Fibroblast of mammary gland (primary cell): ENCODE results near the gene NINJ2.
"Not testable (repeated sequence)": the region's sequence is repeated elsewhere in the genome, so short reads cannot be mapped to it uniquely, and the experiment has no call there.

ENCODE experiments used
- DNase-seq: peaks from one replicate; pipeline ENCODE4 v3.0.0-alpha.2; 2010; ENCODE audit warnings: low read depth
- H3K4me3 ChIP-seq: 2 replicates; pipeline ENCODE4 v1.5.1; 2011; ENCODE audit warnings: low read depth, mild to moderate bottlenecking, low read length, moderate library complexity; ENCODE audit not compliant: control insufficient read depth
- TF ChIP-seq, protein P1 (sequence below): conservative IDR thresholded peaks from 2 replicates; pipeline ENCODE4 v1.5.1; 2011; ENCODE audit warnings: low read depth, low read length, inconsistent platforms; ENCODE audit not compliant: control insufficient read depth, insufficient read depth

Gene NINJ2

DNA sequence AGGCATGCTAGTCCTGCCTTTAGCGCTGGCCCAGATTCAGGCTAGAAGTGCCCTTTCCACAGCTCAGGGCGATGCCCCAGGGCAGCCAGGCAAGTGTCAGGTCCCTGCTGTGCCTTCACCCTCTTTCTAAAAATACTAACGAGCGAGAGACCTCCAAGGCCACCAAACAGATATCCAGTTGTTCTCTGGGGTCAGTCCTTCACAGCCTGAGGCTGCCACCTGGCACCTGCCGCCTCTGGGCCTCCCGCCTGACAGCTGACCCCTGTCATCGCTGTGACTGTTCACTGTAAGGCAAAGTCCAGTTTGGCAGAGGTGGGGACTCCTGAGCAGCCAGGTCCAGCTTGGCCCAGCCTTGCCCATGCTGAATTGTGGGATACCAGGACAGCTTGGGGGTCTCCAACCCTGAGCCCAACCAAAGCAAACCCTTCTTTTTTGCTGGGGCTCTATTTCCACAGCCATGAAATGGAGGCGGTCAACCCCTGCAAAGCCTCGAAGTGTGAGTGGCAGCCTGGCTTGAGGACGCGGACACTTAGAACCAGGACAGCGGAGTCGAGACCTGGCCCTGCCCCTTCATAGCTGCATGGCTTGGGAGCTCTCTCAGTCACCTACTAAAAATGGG is 79.9 kb downstream of the NINJ2 start:
- no peak overlapping the region for H3K4me3 ChIP-seq
- DNase-seq = no peak
- TF ChIP-seq, protein P1, sequence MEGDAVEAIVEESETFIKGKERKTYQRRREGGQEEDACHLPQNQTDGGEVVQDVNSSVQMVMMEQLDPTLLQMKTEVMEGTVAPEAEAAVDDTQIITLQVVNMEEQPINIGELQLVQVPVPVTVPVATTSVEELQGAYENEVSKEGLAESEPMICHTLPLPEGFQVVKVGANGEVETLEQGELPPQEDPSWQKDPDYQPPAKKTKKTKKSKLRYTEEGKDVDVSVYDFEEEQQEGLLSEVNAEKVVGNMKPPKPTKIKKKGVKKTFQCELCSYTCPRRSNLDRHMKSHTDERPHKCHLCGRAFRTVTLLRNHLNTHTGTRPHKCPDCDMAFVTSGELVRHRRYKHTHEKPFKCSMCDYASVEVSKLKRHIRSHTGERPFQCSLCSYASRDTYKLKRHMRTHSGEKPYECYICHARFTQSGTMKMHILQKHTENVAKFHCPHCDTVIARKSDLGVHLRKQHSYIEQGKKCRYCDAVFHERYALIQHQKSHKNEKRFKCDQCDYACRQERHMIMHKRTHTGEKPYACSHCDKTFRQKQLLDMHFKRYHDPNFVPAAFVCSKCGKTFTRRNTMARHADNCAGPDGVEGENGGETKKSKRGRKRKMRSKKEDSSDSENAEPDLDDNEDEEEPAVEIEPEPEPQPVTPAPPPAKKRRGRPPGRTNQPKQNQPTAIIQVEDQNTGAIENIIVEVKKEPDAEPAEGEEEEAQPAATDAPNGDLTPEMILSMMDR = no peak

- TF ChIP-seq, protein P1 = no peak
- H3K4me3 ChIP-seq = no peak overlapping the region
These were observed 81.5 kb downstream of the NINJ2 start for GRCh38 chr12:581746-582145.

GRCh38 chr12:581321-581720 is 81.9 kb downstream of the NINJ2 start:
- no peak overlapping the region for H3K4me3 ChIP-seq
- TF ChIP-seq, protein P1 = no peak
- DNase-seq = no peak

More at GRCh38 chr12:581746-582145, 81.5 kb downstream of the NINJ2 start:
- no peak for DNase-seq

- no peak for DNase-seq
- TF ChIP-seq, protein P1 = no peak
- no peak overlapping the region for H3K4me3 ChIP-seq
These were observed 82.4 kb downstream of the NINJ2 start for GRCh38 chr12:580813-581212.

DNA sequence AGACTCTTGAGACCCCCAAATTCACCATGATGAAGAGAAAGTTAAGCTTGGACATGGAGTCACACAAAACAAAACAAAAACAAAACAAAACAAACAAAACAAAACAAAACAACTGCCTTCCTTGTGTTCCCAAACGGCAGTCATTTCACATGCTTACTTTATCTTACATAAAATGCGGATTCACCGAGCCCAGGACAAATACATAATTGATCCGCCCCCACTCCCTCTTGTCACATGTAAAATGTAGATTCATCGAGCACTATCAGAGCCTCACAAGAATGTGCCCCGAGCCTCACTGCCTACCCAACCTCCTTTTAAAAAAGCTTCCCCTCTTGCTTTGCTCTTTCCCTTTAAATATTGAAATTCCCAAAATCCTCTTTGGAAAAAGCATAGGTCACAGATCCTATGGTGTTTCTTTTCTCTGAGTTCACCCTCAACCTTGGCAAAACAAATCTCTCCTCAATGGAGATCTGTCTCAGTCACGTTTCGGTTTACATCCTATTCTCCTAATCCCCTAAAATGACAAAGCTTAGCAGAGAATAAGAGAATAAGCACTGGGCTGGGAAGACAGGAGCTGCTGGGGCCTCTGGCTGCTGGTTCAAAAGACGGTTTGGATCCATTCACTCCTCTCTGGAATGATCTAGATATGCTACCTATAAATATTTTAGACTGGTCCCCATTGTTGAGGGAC is 83.7 kb downstream of the NINJ2 start:
- TF ChIP-seq, protein P1 = no peak
- no peak overlapping the region for H3K4me3 ChIP-seq
- DNase-seq = no peak

DNA sequence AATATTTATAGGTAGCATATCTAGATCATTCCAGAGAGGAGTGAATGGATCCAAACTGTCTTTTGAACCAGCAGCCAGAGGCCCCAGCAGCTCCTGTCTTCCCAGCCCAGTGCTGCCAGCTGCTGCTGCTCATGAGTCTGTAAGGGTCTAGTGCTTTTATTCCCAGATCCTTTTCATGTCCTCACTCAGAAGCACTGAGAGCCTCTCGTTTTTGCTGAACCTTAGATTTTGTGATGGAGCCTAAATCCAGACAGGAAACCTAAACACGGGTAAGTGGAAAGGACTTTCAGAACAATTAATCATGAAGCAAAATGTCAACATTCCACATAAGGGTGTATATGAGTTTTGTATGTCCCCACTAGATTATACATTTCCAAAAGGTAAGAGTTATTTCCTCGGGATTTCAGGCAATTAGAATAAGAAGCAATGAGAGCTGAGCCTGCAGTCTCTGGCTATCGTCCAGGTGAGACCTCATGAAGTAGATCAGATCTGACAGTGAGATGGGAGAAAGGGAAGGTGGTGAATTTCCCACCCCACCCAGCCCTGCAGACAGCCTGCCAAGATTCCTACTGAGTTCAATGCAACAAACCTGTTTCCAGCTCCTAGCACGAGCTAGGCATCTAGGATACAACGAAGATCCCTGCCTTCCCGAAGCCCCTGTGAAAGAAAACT is 84.4 kb downstream of the NINJ2 start:
- TF ChIP-seq, protein P1 = no peak
- DNase-seq = no peak
- no peak overlapping the region for H3K4me3 ChIP-seq

DNA sequence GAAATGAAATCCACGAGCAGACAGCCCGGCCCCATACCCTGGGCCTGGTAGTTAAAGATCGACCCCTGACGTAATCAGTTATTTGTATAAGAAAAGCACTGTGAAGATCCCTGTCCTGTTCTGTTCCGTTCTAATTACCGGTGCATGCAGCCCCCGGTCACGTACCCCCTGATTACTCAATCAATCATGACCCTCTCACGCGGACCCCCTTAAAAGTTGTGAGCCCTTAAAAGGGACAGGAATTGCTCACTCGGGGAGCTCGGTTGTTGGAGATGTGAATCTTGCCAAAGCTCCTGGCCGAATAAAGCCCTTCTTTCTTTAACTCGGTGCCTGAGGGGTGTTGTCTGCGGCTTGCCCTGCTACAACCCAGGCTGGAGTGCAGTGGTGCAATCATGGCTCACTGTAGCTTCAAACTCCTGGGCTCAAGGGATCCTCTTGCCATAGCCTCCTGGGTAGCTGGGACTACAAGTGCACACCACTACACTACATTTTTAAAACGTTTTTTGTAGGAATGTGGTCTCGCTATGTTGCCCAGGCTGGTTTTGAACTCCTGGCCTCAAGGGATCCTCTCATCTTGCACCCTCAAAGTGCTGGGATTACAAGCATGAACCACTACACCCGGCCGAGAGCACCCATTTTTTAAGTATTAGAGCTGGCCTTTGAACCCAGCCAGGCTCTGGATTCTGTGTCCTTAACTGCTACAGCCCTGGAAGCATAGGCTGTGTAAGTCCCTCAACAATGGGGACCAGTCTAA is 85.1 kb downstream of the NINJ2 start:
- DNase-seq, H3K4me3 ChIP-seq: not testable (repeated sequence)
